ENCODE data around the gene PDF. TPM values are rescaled to one million over a fixed set of nuclear protein-coding genes. Genes with fewer than 3 reads are reported as not detected.

PDF gene
- total RNA-seq, 1 donor from 2014 or later: 13.0 TPM

Other genes starting within 250 kb of the PDF start
- 1.1 and 2.1 TPM in 2 replicates for gene HAS3, start 224.9 kb downstream of the PDF start, total RNA-seq
- 111 and 117 TPM in 2 replicates for gene CHTF8, start 198.0 kb downstream of the PDF start, total RNA-seq
- gene UTP4, start 197.9 kb downstream of the PDF start, total RNA-seq: 51.4 and 54.2 TPM in 2 replicates
- gene SNTB2, start 143.4 kb downstream of the PDF start, total RNA-seq: 32.1 and 40.9 TPM in 2 replicates
- 21.2 and 25.2 TPM in 2 replicates for gene VPS4A, start 19.2 kb downstream of the PDF start, total RNA-seq
- gene COG8, start 9.0 kb upstream of the PDF start, total RNA-seq: 55.2 and 58.6 TPM in 2 replicates
- gene NIP7, start 9.2 kb upstream of the PDF start, total RNA-seq: 22.9 and 23.8 TPM in 2 replicates
- gene TMED6, start 21.2 kb upstream of the PDF start, total RNA-seq: 2.6 and 3.6 TPM in 2 replicates
- 41.4 and 46.6 TPM in 2 replicates for gene TERF2, start 55.4 kb upstream of the PDF start, total RNA-seq
- 104 and 108 TPM in 2 replicates for gene CYB5B, start 94.0 kb upstream of the PDF start, total RNA-seq
- 41.2 and 45.2 TPM in 2 replicates for gene NFAT5, start 235.4 kb upstream of the PDF start, total RNA-seq